ENCODE results near the gene OR52E6. TPM values are rescaled to one million over a fixed set of nuclear protein-coding genes. Genes with fewer than 3 reads are reported as not detected.
A peak's percentile ranks its signal among the peaks of the same experiment; 100 is the strongest.

Gene OR52E6
- total RNA-seq, result not detected in 2 replicates

DNA sequence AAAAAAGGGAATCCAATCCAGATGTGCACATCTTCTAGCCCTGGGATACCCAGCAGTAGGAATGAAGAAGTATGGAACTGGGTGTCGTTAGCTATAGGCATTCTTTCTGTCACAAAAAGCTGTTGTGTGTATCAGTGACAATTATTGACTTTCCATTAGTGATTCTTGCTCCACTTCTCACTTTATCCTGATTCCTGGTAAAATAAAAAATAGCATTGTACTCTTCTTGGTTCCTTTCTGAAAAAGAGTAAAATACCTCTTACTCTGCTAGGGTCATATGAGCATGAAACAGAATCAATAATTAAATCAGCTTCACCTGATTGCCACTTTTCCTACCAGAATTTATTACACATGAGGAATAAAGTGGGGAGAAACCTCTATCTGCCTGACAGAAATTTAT is at the start of gene OR52E6:
Gene OR52E6 (minus strand): TSS at position 101 of the 400 bp plus-strand sequence. CDS start 0 bp downstream, at position 101.
- DNase-seq (ENCODE audit: extremely low read depth, low read depth, low spot score), result no peak

GRCh38 chr11:5891216-5891800 is 49.6 kb upstream of the OR52E6 start:
- DNase-seq (ENCODE audit: extremely low read depth, low read depth, low spot score), result no peak

- DNase-seq (ENCODE audit: extremely low read depth, low read depth, low spot score), result no peak
These were observed 46.0 kb upstream of the OR52E6 start for GRCh38 chr11:5887661-5888060.

DNA sequence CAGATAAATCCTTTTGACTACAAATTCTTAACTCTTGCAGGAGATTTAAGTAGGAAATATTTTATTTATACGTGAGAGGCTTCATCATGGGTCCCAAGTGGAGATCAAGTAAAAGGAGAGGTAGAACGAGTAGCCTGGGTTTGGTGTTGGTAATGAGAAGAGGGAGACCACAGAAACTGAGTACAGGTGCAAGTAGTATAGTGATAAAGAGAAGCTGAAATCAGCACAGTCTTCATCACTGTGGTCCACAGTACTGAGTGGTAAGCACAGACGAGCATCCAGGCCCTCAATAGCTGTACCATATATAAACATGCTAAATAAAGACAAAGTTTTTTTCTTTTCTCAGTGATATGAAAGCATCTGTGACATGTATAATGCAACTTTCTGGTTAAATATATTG is 45.5 kb upstream of the OR52E6 start:
- DNase-seq (ENCODE audit: extremely low read depth, low read depth, low spot score), result no peak

DNA sequence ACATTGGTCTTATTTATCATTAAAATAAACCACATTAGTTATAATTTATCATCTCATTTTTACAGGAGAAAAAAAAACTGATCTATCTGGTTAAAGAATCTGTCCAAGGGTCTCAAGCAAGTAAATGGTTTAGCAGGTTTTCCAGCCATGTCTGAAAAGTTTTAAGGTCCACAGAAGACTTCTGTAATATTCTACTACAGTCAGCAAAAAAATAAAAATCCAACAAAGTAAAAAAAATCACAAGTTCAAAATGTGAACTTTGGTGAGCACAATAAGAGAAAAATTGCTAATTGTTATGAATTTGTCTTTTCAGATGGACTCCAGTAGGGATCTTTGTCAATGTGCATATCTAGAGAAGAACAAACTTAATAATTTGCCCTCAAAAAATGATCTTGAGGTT is 40.1 kb upstream of the OR52E6 start:
- no peak for DNase-seq (ENCODE audit: extremely low read depth, low read depth, low spot score)

DNA sequence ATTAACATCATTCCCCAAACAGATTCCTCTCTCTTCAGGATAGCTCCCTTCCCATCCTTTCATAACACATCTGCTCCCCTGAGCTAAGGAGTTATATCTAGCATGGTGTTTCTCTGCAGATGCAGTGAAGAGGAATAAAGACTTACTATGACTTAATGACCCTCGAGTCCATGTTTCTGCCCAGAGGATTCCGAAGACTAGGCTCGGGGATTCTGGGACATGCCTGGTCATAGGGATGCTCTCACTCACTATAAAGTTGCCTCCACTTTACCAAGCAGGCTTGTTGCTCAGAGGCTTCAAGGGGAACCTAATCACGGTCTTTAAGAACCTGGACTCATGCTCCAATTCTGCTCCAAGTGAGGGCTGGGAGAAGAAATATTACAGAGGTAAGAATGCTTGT is 38.6 kb upstream of the OR52E6 start, which contains the start of gene OR52E4:
Gene OR52E4 (plus strand): TSS at position 301 of the 400 bp plus-strand sequence. CDS start 3,664 bp downstream, outside the sequence.
- DNase-seq (ENCODE audit: extremely low read depth, low read depth, low spot score), result no peak

GRCh38 chr11:5878564-5878963 is 36.9 kb upstream of the OR52E6 start:
- no peak for DNase-seq (ENCODE audit: extremely low read depth, low read depth, low spot score)

- DNase-seq (ENCODE audit: extremely low read depth, low read depth, low spot score), result no peak
These were observed 24.1 kb upstream of the OR52E6 start for GRCh38 chr11:5865826-5866225.

- DNase-seq (ENCODE audit: extremely low read depth, low read depth, low spot score), result no peak
These were observed 15.9 kb upstream of the OR52E6 start, which contains the start of gene OR52E8 for GRCh38 chr11:5857590-5857989. OR52E8 (minus strand) TSS chr11:5857690; CDS start chr11:5857690, 0 bp downstream.

- DNase-seq (ENCODE audit: extremely low read depth, low read depth, low spot score), result no peak
These were observed 9.3 kb upstream of the OR52E6 start for GRCh38 chr11:5851002-5851401.

- DNase-seq (ENCODE audit: extremely low read depth, low read depth, low spot score), result no peak
These were observed 6.0 kb upstream of the OR52E6 start for GRCh38 chr11:5847711-5848110.

DNA sequence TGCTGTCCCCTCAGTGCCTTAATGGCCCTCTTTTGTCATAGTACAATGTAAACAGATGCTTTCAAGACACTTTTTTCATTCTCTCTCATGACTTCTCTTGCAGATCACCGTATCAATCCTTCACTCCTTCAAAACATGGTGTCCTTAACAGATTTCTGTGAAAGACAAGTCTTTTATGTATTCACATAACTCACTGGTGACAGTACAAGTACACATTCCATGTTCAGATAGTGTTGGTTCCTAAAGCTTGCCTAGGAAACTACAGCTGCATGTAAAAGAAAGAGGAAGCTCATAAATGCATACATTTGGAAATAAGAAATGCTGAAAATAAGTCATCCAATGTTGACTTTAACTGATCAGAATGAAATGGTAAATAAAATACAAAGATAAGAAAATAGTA is 5.0 kb upstream of the OR52E6 start:
- no peak for DNase-seq (ENCODE audit: extremely low read depth, low read depth, low spot score)

- no peak for DNase-seq (ENCODE audit: extremely low read depth, low read depth, low spot score)
These were observed 4.0 kb downstream of the OR52E6 start for GRCh38 chr11:5837695-5838094.

DNA sequence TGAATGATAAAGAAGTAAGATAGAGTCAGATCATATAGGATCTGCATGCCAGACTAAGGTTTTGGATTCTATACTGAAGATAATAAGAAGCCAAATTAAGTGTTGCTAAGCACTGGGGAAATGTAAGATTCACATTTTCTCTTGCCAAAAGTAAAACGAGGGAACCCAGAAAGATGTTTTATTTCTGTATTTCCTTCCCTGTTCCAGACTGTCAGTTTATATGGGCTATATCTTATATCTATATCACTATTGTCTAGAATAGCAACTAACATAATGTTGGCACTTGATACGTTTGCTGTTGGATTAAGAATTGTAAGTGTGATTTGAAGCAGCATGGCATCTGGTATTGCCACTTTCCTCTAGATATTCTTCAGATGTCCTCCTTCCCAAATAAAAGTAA is 8.3 kb downstream of the OR52E6 start:
- no peak for DNase-seq (ENCODE audit: extremely low read depth, low read depth, low spot score)

- no peak for DNase-seq (ENCODE audit: extremely low read depth, low read depth, low spot score)
These were observed 10.4 kb downstream of the OR52E6 start for GRCh38 chr11:5831196-5831829.

DNA sequence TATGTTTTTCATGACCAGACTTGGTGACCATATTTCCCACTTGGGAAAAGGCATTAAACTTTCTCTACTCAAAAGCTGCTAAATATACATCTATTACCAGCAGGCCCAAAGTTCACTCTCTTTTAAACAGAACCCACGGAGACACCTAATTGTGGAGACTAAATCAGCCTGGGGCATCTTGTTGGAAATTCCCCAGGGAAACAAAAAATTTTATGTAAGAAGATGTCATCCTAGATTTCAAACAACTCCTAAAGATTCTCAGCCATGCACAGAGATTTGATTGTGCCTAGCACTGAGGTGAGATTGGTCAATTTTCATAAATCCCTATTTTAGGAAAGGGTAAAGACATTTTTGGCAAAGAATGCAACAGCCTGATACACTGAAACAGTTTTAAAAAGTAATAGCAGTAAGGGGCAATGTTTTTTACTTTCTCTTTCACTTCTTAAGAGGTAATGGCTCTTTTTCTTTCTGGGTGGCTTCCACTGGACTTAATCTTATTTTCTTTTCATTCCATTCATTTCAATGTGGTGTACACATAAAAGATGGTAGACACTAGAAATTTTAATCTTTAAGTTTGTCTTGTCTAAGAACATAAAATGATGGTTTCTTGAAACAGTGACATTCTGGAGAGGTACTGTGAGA is 23.3 kb downstream of the OR52E6 start:
- DNase-seq (ENCODE audit: extremely low read depth, low read depth, low spot score), result no peak

GRCh38 chr11:5815534-5815933 is 26.2 kb downstream of the OR52E6 start:
- no peak for DNase-seq (ENCODE audit: extremely low read depth, low read depth, low spot score)

GRCh38 chr11:5809905-5810795 is 31.5 kb downstream of the OR52E6 start:
- no peak for DNase-seq (ENCODE audit: extremely low read depth, low read depth, low spot score)

DNA sequence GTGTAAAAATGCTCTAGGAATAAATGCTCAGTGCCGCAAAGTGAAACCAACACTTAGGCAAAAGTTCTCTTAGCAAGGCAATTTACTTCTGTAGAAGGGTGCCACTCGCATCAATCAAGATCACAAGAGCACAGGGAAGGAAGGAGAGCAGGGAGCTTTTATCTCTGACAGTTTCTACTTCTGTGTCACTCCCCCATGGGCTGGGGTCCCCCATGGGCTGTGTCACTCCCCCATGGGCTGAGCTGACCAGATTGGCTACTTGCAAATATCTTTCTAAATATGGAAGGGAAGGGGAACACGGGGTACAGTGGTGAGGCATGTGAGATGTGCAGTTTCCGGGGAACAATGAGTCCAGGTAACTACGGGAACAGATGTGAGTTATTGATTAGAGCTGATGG is 32.6 kb downstream of the OR52E6 start:
- no peak for DNase-seq (ENCODE audit: extremely low read depth, low read depth, low spot score)

- DNase-seq (ENCODE audit: extremely low read depth, low read depth, low spot score), result peak; percentile 52
These were observed 33.1 kb downstream of the OR52E6 start, which contains the start of gene OR52N2 for GRCh38 chr11:5808500-5809121. OR52N2 (plus strand) TSS chr11:5808924; CDS start chr11:5820336, 11,412 bp downstream.
